GM06990 (cell line): ENCODE measurements around the gene ITIH5.

Experiments used
- DNase-seq: peaks from one replicate; pipeline ENCODE4 v3.0.0-alpha.2; 2011; ENCODE audit not compliant: insufficient read length; ENCODE audit errors: extremely low read depth
- H3K27me3 ChIP-seq: replicated peaks from 2 replicates; pipeline ENCODE4 v1.6.0; 2011; ENCODE audit warnings: low read length; ENCODE audit not compliant: control insufficient read depth, insufficient read depth
- H3K36me3 ChIP-seq: 2 replicates; pipeline ENCODE4 v1.5.1; 2011; ENCODE audit warnings: low read length; ENCODE audit not compliant: control insufficient read depth, insufficient read depth
- H3K4me3 ChIP-seq: replicated peaks from 2 replicates; pipeline ENCODE4 v1.5.1; 2011; ENCODE audit warnings: low read depth, mild to moderate bottlenecking, control low read depth, low read length
- TF ChIP-seq, protein P1 (sequence below): IDR thresholded peaks from 2 replicates; pipeline ENCODE4 v1.5.1; 2011; ENCODE audit warnings: low read length, control low read depth, mild to moderate bottlenecking, inconsistent platforms; ENCODE audit not compliant: insufficient read depth, poor library complexity, severe bottlenecking

The ITIH5 gene

DNA sequence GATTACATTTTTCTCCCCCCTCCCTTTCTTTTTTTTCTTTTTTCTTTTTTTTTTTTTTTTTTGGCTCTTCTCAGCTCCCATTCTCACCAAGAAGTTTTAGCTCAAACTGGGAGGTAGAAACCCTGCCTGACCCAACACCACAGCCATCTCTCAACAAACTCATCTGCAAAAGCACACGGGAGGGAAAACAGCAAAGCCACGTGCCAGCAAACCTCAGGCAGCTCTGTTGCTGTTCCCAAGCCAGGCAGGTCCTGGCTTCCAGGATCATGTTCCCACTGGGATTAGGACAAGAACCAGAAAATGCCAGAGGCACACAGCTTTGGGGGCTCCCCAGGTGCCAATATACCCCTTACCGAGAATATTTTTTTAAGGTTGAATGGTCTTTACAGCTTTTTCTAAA, 56.7 kb downstream of the ITIH5 start:
- H3K27me3 ChIP-seq: no peaks in the 10 kb centered on the region; the same call in 1 of the 2 replicates
- no peak overlapping the region for H3K4me3 ChIP-seq
- TF ChIP-seq, protein P1, sequence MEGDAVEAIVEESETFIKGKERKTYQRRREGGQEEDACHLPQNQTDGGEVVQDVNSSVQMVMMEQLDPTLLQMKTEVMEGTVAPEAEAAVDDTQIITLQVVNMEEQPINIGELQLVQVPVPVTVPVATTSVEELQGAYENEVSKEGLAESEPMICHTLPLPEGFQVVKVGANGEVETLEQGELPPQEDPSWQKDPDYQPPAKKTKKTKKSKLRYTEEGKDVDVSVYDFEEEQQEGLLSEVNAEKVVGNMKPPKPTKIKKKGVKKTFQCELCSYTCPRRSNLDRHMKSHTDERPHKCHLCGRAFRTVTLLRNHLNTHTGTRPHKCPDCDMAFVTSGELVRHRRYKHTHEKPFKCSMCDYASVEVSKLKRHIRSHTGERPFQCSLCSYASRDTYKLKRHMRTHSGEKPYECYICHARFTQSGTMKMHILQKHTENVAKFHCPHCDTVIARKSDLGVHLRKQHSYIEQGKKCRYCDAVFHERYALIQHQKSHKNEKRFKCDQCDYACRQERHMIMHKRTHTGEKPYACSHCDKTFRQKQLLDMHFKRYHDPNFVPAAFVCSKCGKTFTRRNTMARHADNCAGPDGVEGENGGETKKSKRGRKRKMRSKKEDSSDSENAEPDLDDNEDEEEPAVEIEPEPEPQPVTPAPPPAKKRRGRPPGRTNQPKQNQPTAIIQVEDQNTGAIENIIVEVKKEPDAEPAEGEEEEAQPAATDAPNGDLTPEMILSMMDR: no peak
- no peak for DNase-seq
- no peaks in the 10 kb centered on the region for H3K36me3 ChIP-seq

DNA sequence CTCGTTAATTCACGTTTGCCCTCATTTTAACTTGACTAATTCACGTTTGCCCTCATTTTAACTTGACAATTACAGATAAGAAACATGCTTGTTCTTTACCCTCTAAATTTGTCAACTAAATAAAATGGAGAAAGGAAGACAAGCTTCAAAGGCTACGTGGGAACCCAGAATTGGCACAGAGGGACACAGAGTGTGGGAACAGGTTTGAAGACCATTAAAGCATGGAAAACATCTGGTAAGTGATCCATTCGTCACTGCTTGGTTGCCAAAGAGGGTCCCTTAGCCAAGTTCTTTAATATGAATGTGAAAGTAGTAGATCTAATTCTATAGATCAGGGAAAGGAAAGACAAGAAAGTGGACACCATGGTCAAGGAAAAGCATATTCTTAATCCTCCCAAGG, 57.2 kb downstream of the ITIH5 start:
- TF ChIP-seq, protein P1: no peak
- Histone ChIP-seq H3K4me3 (no peak overlapping the region), H3K27me3 (no peaks in the 10 kb centered on the region; the same call in 1 of the 2 replicates), H3K36me3 (no peaks in the 10 kb centered on the region)
- no peak for DNase-seq

DNA sequence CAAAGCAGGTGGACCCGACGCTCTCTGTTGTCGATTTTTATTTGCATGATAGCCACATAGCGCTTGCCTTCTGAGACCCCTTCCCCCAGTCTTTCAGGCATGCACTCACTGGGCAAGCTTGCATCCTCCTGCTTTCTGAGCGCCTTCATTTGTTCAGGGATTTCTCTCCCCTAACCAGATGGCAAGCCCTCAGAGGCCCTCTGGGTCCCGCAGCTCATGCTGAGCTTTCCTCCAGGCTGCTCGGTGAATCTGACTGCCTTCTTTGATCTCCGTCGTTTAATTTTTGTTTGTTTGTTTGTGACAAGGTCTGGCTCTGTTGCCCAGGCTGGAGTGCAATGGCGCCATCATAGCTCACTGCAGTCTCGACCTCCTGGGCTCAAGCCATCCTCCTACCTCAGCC, 58.8 kb downstream of the ITIH5 start:
- TF ChIP-seq, protein P1: no peak
- Histone ChIP-seq H3K4me3 (no peak overlapping the region), H3K27me3 (no peaks in the 10 kb centered on the region; the same call in 1 of the 2 replicates), H3K36me3 (no peaks in the 10 kb centered on the region)
- no peak for DNase-seq

DNA sequence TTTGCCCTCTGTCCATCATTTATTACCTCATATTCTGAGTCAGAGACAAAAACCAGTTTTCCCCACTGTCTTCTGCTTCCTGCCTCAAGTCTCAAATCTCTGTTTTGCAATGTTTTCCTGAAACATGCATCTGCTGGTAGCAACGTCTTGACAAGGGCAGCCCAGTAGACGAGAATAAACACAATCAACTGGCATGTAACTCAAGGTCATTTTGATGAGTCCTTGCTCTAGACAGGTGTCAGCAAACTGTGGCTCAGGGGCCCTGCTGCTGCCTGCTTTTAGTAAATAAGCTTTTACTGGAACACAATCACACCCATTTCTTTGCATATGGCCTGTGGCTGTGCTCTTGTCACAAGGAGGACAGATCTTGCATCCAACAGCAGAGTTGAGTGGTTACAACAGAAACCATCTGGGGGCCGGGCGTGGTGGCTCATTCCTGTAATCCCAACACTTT, 59.8 kb downstream of the ITIH5 start:
- no peaks in the 10 kb centered on the region for H3K36me3 ChIP-seq
- DNase-seq: no peak
- no peak overlapping the region for H3K4me3 ChIP-seq
- no peaks in the 10 kb centered on the region; the same call in 1 of the 2 replicates for H3K27me3 ChIP-seq
- TF ChIP-seq, protein P1: no peak

DNA sequence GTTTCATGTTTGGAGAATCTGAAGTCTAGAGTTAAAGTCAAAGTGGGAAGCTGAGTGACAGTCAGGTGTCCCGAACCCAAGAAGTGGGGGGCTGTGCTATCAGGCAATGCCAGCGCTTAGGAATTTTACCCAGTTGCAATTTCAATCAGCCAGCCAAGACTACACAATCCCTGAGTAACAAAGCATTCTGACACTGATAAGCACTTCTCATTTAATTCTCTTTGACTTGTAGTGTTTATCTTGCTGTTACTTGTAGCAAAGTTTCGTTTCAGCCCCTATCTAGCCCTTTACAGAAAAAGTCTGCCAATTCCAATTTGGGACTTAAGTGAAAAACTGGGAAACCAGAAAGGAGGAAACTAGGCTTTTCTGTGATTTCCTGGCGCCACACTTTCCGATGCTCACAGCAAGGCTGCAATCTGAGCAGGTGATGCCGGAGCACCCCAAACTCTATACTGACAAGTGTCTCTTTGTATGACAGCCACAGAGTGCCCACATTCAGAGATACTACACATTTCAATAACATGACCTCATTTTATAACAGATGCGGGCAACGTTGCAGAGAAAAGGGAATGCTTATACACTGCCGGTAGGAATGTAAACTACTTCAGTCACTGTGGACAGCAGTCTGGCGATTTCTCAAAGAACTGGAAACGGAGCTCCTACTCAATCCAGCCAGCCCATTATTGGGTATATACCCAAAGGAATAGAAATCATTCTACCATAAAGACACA, 61.0 kb downstream of the ITIH5 start:
- no peaks in the 10 kb centered on the region; the same call in 1 of the 2 replicates for H3K27me3 ChIP-seq
- TF ChIP-seq, protein P1: no peak

More for the DNA sequence above, 61.0 kb downstream of the ITIH5 start:
- H3K4me3 ChIP-seq: no peak overlapping the region
- H3K36me3 ChIP-seq: no peaks in the 10 kb centered on the region
- no peak for DNase-seq
